GM12801 (cell line): ENCODE results near the gene MS4A15.

Source experiments
- CTCF ChIP-seq: IDR thresholded peaks from one replicate; pipeline ENCODE4 v1.5.1; 2011; ENCODE audit warnings: control low read depth; ENCODE audit not compliant: insufficient read length; ENCODE audit errors: extremely low read depth

The MS4A15 gene

GRCh38 chr11:60780774-60781173 lies 24.1 kb downstream of the MS4A15 start:
- TF ChIP-seq CTCF, result no peak

GRCh38 chr11:60781286-60781980 lies 24.8 kb downstream of the MS4A15 start:
- no peak for TF ChIP-seq CTCF

DNA sequence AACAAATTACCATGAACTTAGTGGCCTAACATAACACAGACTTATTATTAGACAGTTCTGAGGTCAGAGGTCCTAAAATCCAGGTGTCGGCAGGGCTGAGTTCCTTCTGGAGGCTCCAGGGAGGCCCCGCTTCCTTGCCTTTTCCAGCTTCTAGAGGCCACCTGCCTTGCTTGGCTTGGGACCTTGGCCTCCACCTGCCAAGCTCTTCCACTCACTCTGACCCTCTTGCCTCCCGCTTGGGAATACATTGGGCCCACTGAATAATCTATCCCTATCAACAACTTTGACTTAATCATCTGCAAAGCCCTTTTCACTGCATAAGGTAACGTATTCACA lies 25.3 kb downstream of the MS4A15 start:
- TF ChIP-seq CTCF, result no peak

- no peak for TF ChIP-seq CTCF
These were observed 25.9 kb downstream of the MS4A15 start for GRCh38 chr11:60782393-60783140.

GRCh38 chr11:60783141-60783484 lies 26.4 kb downstream of the MS4A15 start:
- no peak for TF ChIP-seq CTCF

DNA sequence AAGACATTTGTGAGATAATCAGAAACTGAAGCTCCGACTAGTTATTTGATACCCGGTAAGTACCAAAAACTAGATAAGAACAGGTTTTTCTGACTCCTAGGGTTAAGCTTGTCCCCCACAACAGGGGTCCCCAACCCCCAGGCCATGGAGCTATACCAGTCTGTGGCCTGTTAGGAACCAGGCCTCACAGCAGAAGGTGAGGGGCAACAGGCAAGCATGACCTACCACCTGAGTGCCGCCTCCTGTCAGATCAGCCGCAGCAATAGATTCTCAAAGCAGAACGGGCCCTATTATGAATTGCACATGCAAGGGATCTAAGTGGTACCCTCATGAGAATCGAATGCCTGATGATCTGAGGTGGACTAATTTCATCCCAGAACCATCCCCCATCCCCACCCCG lies 27.2 kb downstream of the MS4A15 start:
- TF ChIP-seq CTCF, result no peak

GRCh38 chr11:60785136-60785535 lies 28.5 kb downstream of the MS4A15 start, which contains the start of gene MS4A10:
Gene MS4A10 (plus strand): TSS chr11:60785333. CDS start chr11:60790336, 5,003 bp downstream.
- no peak for TF ChIP-seq CTCF
